Central memory CD8-positive, alpha-beta T cell (primary cell): ENCODE results near the gene GDF10.

ENCODE experiments used
- ATAC-seq: fragments of 150-1000 bp; cut with Tn5 transposase; replicated peaks from 2 replicates; pipeline ENCODE4 v1.10.0; 2022; ENCODE audit warnings: mild to moderate bottlenecking, moderate FRiP score, moderate number of reproducible peaks; ENCODE audit not compliant: poor library complexity, severe bottlenecking; ENCODE audit errors: extremely low read depth
- DNase-seq, 2 donors: peaks; one replicate each; pipeline ENCODE4 v3.0.0; 2021; ENCODE audit warnings: low spot score in 2 of 2
- H3K27ac Mint-ChIP-seq: one replicate; pipeline ENCODE4 v1.8.0; 2022; ENCODE audit warnings: low read depth, mild to moderate bottlenecking, moderate library complexity, mixed read lengths
- H3K27me3 Mint-ChIP-seq: one replicate; pipeline ENCODE4 v1.8.0; 2022; ENCODE audit warnings: mixed read lengths
- H3K36me3 Mint-ChIP-seq: one replicate; pipeline ENCODE4 v1.8.0; 2022; ENCODE audit warnings: mild to moderate bottlenecking, moderate library complexity, mixed read lengths; ENCODE audit not compliant: insufficient read depth
- H3K4me1 Mint-ChIP-seq: one replicate; pipeline ENCODE4 v1.8.0; 2022; ENCODE audit warnings: mixed read lengths
- H3K4me3 Mint-ChIP-seq: one replicate; pipeline ENCODE4 v1.8.0; 2022; ENCODE audit warnings: mild to moderate bottlenecking, moderate library complexity, mixed read lengths
- H3K9me3 Mint-ChIP-seq: one replicate; pipeline ENCODE4 v1.8.0; 2022; ENCODE audit warnings: mixed read lengths

Gene GDF10

DNA sequence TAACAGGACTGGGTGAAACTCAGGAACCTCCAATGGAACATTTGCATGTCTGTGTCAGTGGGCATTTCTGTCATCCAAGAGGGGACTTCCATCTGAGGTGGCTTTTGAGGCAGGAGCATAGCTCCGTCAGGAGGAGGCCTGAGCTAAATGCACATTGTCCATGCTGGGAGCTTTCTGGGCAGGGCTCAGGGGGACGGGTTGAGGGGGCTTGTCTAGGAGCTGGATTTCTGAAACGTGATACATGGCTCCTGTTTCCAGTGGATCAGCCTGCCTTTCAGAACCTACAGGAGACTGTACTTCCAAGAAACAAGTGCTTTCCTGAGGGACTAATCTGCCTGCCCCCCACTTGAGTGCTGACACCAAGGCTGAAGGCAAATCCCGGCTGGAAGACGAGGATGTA lies 40.5 kb upstream of the GDF10 start:
- Mint-ChIP-seq H3K27ac (no peak overlapping the region), H3K4me3 (no peak overlapping the region), H3K9me3 (no peaks in the 10 kb centered on the region), H3K27me3 (no peaks in the 10 kb centered on the region), H3K36me3 (peaks cover 1% of the 10 kb centered on the region), H3K4me1 (peaks cover 48% of the 10 kb centered on the region)
- DNase-seq: no peak
- no peak for ATAC-seq

DNA sequence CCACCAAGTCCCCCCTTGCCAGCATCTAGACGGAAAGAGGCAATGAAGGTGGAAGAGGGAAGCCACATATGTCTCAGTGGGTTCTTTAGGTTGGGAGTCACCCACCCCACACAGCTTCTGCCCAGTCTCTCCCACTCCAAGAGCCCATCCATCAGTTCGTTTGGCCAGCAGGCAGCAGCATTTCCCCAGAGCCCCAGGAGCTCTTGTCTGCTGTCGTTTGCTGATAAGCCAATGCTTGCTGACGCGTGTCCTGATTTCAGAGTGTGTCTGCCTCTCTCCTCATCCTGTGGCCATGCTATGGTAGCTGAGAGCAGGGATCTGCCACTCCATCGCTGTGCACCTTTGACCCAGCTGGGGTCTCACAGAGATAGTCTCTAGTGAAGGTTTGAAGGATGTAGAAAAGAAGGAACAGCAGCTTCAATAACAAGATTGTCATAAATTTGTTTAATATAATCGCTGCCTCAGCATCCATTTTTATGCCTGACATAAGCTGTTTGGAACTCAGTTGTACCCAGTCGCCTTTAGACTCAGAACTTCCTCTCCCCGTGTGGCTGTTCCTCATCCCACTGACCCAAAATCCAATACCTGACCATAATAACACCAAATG lies 39.4 kb upstream of the GDF10 start:
- Mint-ChIP-seq H3K27me3 (no peaks in the 10 kb centered on the region), H3K4me1 (peaks cover 51% of the 10 kb centered on the region), H3K27ac (peak overlapping the region; percentile 73), H3K4me3 (peak overlapping the region; percentile 5), H3K9me3 (no peaks in the 10 kb centered on the region), H3K36me3 (peaks cover 1% of the 10 kb centered on the region)
- no peak for DNase-seq
- ATAC-seq: no peak

- Mint-ChIP-seq H3K4me3 (peak overlapping the region; percentile 5), H3K36me3 (peaks cover 1% of the 10 kb centered on the region), H3K27me3 (no peaks in the 10 kb centered on the region), H3K4me1 (peaks cover 46% of the 10 kb centered on the region), H3K9me3 (no peaks in the 10 kb centered on the region), H3K27ac (peak overlapping the region; percentile 73)
- DNase-seq (no peak), ATAC-seq (peak; percentile 57)
Observed at GRCh38 chr10:47261121-47261520, 38.9 kb upstream of the GDF10 start.

DNA sequence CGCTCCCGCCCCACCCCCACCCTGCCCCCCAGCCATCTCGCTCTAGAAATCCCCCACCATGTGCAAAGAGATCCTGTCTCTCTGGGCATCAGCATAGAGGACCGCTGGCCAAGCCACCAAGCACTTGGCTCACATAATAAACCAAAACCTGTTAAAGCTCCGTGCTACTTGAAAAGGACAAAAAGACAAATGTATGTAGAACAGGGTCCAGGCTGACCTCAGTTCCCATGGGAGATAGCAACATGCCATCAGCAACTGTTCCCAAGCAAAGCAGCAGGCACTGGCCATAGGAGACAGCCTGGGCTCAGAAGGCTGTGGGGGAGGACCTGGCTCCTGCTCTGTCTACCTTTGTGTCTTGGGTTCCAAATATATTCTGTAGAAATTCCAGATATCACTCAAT lies 38.4 kb upstream of the GDF10 start:
- peaks cover 41% of the 10 kb centered on the region for H3K4me1 Mint-ChIP-seq
- ATAC-seq (no peak), DNase-seq (no peak)
- peak overlapping the region; percentile 5 for H3K4me3 Mint-ChIP-seq
- peak overlapping the region; percentile 73 for H3K27ac Mint-ChIP-seq
- H3K36me3 Mint-ChIP-seq: peaks cover 1% of the 10 kb centered on the region
- H3K27me3 Mint-ChIP-seq: no peaks in the 10 kb centered on the region
- no peaks in the 10 kb centered on the region for H3K9me3 Mint-ChIP-seq

GRCh38 chr10:47262606-47263533 lies 37.1 kb upstream of the GDF10 start:
- Mint-ChIP-seq H3K36me3 (no peaks in the 10 kb centered on the region), H3K4me3 (no peak overlapping the region), H3K4me1 (peaks cover 28% of the 10 kb centered on the region), H3K27me3 (no peaks in the 10 kb centered on the region), H3K9me3 (no peaks in the 10 kb centered on the region), H3K27ac (no peak overlapping the region)
- ATAC-seq (no peak), DNase-seq (no peak)

DNA sequence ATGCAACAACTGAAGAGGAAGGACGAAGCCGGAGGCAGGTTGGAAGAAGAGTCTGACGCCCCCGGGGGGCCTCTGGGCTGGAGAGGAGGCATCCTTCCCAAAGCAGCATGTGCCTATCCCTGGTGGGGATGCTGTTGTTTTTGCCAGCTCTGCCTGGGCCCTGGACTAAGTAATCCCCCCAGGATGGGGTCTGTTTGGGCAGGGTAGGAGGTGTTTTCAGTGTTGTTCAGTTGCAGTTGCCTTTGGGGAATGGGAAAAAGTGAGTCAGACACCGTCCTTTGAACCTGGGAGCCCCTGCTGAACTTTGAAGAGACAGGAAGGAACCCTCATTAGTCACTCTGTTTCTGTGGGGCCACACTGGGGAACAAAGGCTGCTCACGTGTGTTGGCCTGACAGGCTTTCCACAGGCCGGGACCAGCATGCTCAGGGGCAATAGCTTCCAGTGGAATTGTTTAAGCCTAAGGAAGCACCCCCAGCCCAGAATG lies 35.2 kb upstream of the GDF10 start:
- DNase-seq: no peak
- no peak overlapping the region for H3K27ac Mint-ChIP-seq
- H3K27me3 Mint-ChIP-seq: no peaks in the 10 kb centered on the region
- H3K4me1 Mint-ChIP-seq: peaks cover 25% of the 10 kb centered on the region
- H3K9me3 Mint-ChIP-seq: no peaks in the 10 kb centered on the region
- H3K36me3 Mint-ChIP-seq: no peaks in the 10 kb centered on the region
- ATAC-seq: no peak
- H3K4me3 Mint-ChIP-seq: no peak overlapping the region

- no peak overlapping the region for H3K4me3 Mint-ChIP-seq
- no peak overlapping the region for H3K27ac Mint-ChIP-seq
- DNase-seq: no peak
- no peaks in the 10 kb centered on the region for H3K27me3 Mint-ChIP-seq
- ATAC-seq: no peak
- no peaks in the 10 kb centered on the region for H3K9me3 Mint-ChIP-seq
- H3K4me1 Mint-ChIP-seq: peaks cover 7% of the 10 kb centered on the region
- H3K36me3 Mint-ChIP-seq: no peaks in the 10 kb centered on the region
Observed at GRCh38 chr10:47266602-47267001, 33.4 kb upstream of the GDF10 start.

GRCh38 chr10:47268696-47269095 lies 31.3 kb upstream of the GDF10 start:
- H3K27me3 Mint-ChIP-seq: no peaks in the 10 kb centered on the region
- ATAC-seq (no peak), DNase-seq (no peak)
- no peaks in the 10 kb centered on the region for H3K36me3 Mint-ChIP-seq
- no peak overlapping the region for H3K4me3 Mint-ChIP-seq
- peaks cover 6% of the 10 kb centered on the region for H3K4me1 Mint-ChIP-seq
- H3K27ac Mint-ChIP-seq: no peak overlapping the region
- H3K9me3 Mint-ChIP-seq: peaks cover 3% of the 10 kb centered on the region

DNA sequence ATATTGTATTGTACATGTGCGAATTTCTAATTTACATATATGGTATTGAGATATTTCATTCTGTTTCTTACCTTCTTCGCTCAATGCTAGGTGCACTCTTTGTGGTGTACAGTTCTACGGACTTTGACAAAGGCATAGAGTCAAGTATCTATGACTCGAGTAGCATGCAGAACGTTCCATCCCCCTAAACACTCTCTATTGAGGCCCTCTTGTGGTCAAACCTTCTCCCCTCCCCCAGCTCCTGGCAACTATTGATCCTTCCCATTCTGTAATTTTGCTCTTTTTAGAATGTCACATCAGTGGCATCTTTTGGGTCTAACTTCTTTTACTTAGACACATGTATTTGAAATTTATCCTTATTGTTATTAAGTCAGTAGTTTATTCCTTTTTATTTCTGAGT lies 30.7 kb upstream of the GDF10 start:
- no peaks in the 10 kb centered on the region for H3K36me3 Mint-ChIP-seq
- DNase-seq: no peak
- no peak for ATAC-seq
- peaks cover 6% of the 10 kb centered on the region for H3K4me1 Mint-ChIP-seq
- H3K9me3 Mint-ChIP-seq: peaks cover 3% of the 10 kb centered on the region
- no peak overlapping the region for H3K27ac Mint-ChIP-seq
- H3K27me3 Mint-ChIP-seq: no peaks in the 10 kb centered on the region
- H3K4me3 Mint-ChIP-seq: no peak overlapping the region

GRCh38 chr10:47276071-47276470 lies 23.9 kb upstream of the GDF10 start:
- DNase-seq (no peak), ATAC-seq (no peak)
- peaks cover 7% of the 10 kb centered on the region for H3K27me3 Mint-ChIP-seq
- peaks cover 3% of the 10 kb centered on the region for H3K9me3 Mint-ChIP-seq
- no peaks in the 10 kb centered on the region for H3K36me3 Mint-ChIP-seq
- H3K4me1 Mint-ChIP-seq: peaks cover 11% of the 10 kb centered on the region
- no peak overlapping the region for H3K27ac Mint-ChIP-seq
- no peak overlapping the region for H3K4me3 Mint-ChIP-seq

DNA sequence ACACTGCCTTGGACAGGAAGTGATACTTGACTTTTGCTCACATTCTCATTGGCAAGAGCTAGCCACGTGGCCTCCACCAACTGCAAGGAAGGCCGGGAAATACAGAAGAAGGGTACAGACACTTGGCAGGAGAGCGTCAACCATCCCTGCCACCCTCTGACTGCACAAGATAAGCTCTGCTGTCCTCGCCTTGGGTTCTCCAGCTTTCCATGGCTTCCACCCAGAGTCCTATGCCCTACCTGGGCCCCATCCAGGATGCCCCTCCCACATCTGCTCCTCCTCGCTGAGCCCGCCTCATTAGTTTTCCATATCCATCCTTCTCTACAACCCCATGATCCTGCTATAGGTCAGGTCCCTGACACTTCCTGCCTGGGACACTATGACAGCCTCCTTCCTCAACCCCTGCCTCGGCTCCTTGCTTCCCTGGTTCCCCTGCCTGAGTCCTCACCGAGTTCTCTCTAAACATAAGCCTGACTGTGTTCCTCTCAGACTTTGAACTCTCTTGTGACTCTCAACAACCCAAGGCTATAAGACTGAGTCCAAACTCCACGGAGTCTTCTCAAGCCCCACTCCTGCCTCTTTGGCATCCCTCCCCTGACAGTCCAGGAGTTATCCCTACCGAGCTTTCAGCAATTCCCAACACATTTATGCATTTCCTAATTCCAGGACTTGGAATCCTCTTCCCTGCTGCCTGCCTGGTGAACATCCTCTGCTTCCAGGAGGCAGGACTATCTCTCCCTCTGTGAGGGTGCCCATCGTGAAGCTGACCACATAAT lies 23.2 kb upstream of the GDF10 start:
- H3K4me1 Mint-ChIP-seq: peaks cover 11% of the 10 kb centered on the region
- no peaks in the 10 kb centered on the region for H3K36me3 Mint-ChIP-seq
- DNase-seq (no peak), ATAC-seq (no peak)
- H3K27me3 Mint-ChIP-seq: peaks cover 7% of the 10 kb centered on the region
- H3K27ac Mint-ChIP-seq: no peak overlapping the region
- peaks cover 3% of the 10 kb centered on the region for H3K9me3 Mint-ChIP-seq
- no peak overlapping the region for H3K4me3 Mint-ChIP-seq

DNA sequence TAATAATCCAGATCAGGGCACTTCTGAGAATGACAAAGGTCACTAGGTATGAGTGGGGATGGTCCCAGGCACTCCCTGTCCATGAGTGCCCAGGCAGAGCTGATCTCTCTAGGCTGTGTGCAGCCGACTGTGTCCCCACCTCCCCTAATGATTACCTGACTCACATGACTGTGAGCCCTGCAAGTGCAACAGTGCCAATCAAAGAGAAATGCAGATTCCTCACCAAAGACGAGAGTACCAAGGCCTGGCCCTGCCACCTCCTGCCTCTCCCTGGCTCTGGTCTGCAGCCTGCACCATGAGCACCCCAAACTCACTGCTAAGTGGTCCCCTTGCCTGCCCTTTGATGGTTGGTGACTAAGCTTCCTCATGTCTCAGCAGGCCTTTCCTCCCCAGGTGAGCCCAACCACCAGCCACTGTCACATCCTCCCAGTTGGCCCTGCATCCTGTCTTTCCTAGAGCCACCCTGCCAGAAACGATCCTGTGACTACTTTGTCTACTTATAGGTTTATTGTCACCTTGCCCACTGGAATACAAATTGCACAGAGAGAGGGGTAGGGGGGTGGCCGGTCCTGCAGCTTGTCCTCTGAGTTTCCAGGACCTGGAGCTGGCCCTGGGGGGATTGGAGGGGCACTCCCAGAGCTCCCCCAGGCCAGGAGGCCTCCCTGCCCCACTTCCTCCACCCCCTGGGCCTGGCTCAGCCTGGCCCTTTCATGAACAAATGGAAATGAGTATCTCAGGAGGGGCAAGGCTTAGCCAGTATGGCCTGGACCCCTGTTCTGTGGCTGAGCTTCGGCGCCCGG lies 22.4 kb upstream of the GDF10 start:
- peaks cover 7% of the 10 kb centered on the region for H3K27me3 Mint-ChIP-seq
- ATAC-seq (peak; percentile 68), DNase-seq (no peak)
- H3K36me3 Mint-ChIP-seq: no peaks in the 10 kb centered on the region
- no peak overlapping the region for H3K4me3 Mint-ChIP-seq
- H3K4me1 Mint-ChIP-seq: peaks cover 11% of the 10 kb centered on the region
- peaks cover 3% of the 10 kb centered on the region for H3K9me3 Mint-ChIP-seq
- H3K27ac Mint-ChIP-seq: no peak overlapping the region
